Transverse colon (tissue), 4 donors: ENCODE results near the gene SATB2. TPM values are rescaled to one million over a fixed set of nuclear protein-coding genes. Genes with fewer than 3 reads are reported as not detected.

Experiments
- DNase-seq: peaks from one replicate; pipeline ENCODE4 v3.0.0-alpha.2; 2019
- H3K27ac ChIP-seq, 4 donors: fragments of 200-600 bp; sonication (generic); 2 replicates each; pipeline ENCODE4 v1.5.1; 2016 to 2018; ENCODE audit warnings: inconsistent platforms in 4 of 4
- H3K27me3 ChIP-seq: fragments of 200-600 bp; sonication (generic); 2 replicates; pipeline ENCODE4 v1.5.1; 2017; ENCODE audit warnings: inconsistent platforms
- H3K36me3 ChIP-seq, 4 donors: fragments of 200-600 bp; sonication (generic); 2 replicates each; pipeline ENCODE4 v1.5.1; 2017 to 2019; ENCODE audit warnings: inconsistent platforms in 4 of 4
- H3K4me1 ChIP-seq, 4 donors: fragments of 200-600 bp; sonication (generic); 2 replicates each; pipeline ENCODE4 v1.5.1; 2017 to 2020; ENCODE audit warnings: inconsistent platforms in 4 of 4
- H3K4me3 ChIP-seq, 4 donors: fragments of 200-600 bp; sonication (generic); 1 replicate in 1 of 4; 2 replicates in 3 of 4; pipeline versions ENCODE4 v1.5.1 to v1.6.1; 2017 to 2019; ENCODE audit warnings: inconsistent platforms in 4 of 4
- H3K9me3 ChIP-seq, 2 donors: fragments of 200-600 bp; sonication (generic); 2 replicates each; pipeline ENCODE4 v1.5.1; 2017 to 2019; ENCODE audit warnings: inconsistent platforms in 2 of 2
- EP300 ChIP-seq: sonication (generic); formaldehyde crosslinking; IDR thresholded peaks from one replicate; pipeline ENCODE4 v1.6.1; 2017; ENCODE audit warnings: antibody characterized with exemption, low read depth
- POLR2A ChIP-seq: fragments of 450-650 bp; IDR thresholded peaks from one replicate; pipeline ENCODE4 v1.6.1; 2016; ENCODE audit warnings: antibody characterized with exemption, mild to moderate bottlenecking, moderate library complexity
- POLR2AphosphoS5 ChIP-seq, 3 donors: sonication (generic); formaldehyde crosslinking; IDR thresholded peaks; one replicate each; pipeline ENCODE4 v1.6.1; 2016; ENCODE audit warnings: antibody characterized with exemption in 3 of 3
- WGBS, 2 donors: methylation state at CpG; one replicate each; pipeline ENCODE4 v1.1.5; 2018; ENCODE audit warnings: low coverage in 1 of 2; 5-methylcytosine and 5-hydroxymethylcytosine counted together
- in situ Hi-C, 4 donors: fragments of 200-750 bp; cut with MboI; loops; one replicate each; pipeline versions ENCODE4 v1.15.0 to v1.15.1; 2017; ENCODE audit warnings: low sequenced_read_pairs in 3 of 4, low pct_ligation_motif_present in 1 of 4, low pct_unique_long_range_greater_than_20kb in 1 of 4
- intact Hi-C: fragments of 100-400 bp; cut with DNase I; formaldehyde crosslinking; loops from one replicate; pipeline ENCODE4 v1.15.1; 2023; ENCODE audit warnings: low total_unique reads
- total RNA-seq, 4 donors: library from RNA; depleted of rRNA; stranded (reverse); fragments of >200 nt; gene quantifications; one replicate each; pipeline ENCODE4 v1.1.0, GENCODE V29; 2016
- TF ChIP-seq, protein P1 (sequence below), 5 experiments: fragments of 200-600 bp in 3 of 5; fragments of 450-650 bp in 2 of 5; sonication (generic) in 3 of 5; IDR thresholded peaks; 1 replicate in 2 of 5; 2 replicates in 3 of 5; pipeline ENCODE4 v1.5.1; 2016 to 2017; ENCODE audit warnings: antibody characterized with exemption in 5 of 5, inconsistent platforms in 3 of 5, mild to moderate bottlenecking in 2 of 5, moderate library complexity in 1 of 5

Gene SATB2
- total RNA-seq, 4 donors from 2014 or later: 289 to 316 (median 293) TPM

DNA sequence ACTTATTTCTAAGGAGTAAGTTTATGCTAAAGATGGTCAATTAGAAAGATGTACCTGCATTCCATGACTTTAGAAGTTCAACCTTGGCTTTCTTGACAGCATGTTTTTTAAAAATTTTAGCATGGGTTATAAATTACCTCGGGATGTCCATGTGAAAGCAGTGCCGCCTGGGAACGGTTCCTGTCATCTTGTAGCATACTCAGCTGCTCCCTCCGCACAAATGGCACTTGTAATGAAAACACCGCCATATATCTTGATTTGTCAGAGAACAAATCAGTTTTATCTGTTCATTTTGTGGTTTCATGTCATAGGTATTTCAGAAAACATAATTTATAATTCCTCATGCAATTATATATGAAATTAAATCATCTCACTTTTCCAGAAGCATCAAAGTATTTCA lies 38.3 kb downstream of the SATB2 start:
- intact Hi-C loops: no loop called here
- H3K4me1 ChIP-seq: peaks cover 0 to 2% (median 0%) of the 10 kb centered on the region in 4 donors
- H3K27me3 ChIP-seq: no peaks in the 10 kb centered on the region
- H3K36me3 ChIP-seq: peaks cover 0 to 31% (median 3%) of the 10 kb centered on the region in 4 donors
- no peak overlapping the region for H3K4me3 ChIP-seq
- H3K9me3 ChIP-seq: no peaks in the 10 kb centered on the region
- DNase-seq: no peak
- no peak overlapping the region for H3K27ac ChIP-seq
- WGBS, 2 donors: 80 to 84% methylated on average over 5 of the region's 5 CpGs
- TF ChIP-seq EP300 (no peak), POLR2A (no peak), POLR2AphosphoS5 (IDR thresholded peaks at IDR 0.05) (no peak)
- TF ChIP-seq, protein P1, sequence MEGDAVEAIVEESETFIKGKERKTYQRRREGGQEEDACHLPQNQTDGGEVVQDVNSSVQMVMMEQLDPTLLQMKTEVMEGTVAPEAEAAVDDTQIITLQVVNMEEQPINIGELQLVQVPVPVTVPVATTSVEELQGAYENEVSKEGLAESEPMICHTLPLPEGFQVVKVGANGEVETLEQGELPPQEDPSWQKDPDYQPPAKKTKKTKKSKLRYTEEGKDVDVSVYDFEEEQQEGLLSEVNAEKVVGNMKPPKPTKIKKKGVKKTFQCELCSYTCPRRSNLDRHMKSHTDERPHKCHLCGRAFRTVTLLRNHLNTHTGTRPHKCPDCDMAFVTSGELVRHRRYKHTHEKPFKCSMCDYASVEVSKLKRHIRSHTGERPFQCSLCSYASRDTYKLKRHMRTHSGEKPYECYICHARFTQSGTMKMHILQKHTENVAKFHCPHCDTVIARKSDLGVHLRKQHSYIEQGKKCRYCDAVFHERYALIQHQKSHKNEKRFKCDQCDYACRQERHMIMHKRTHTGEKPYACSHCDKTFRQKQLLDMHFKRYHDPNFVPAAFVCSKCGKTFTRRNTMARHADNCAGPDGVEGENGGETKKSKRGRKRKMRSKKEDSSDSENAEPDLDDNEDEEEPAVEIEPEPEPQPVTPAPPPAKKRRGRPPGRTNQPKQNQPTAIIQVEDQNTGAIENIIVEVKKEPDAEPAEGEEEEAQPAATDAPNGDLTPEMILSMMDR (IDR thresholded peaks at IDR 0.05): no peak
- in situ Hi-C loops: no loop called here

DNA sequence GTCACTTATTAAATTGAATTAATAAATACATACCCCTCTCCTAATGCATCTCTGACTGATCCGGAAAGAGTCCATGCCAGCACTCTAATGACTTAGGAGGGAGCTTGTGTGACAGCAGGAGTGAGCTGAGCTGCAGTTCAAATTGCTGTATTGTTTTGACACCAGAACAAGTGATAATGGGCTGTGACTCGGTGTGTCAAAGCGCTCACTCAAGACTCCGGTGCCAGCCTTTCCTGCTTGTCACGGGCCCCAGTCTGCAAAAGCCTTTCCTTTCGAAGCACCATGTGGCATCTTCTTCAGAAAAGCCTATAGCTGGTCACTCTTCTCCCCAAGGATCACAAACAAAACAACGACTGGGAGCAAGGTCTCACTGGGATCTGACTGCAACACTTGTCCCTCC lies 43.3 kb downstream of the SATB2 start:
- no peak overlapping the region for H3K4me3 ChIP-seq
- intact Hi-C loops: no loop called here
- WGBS, 2 donors: 60 to 80% methylated on average over 2 to 7 of the region's 7 CpGs

DNA sequence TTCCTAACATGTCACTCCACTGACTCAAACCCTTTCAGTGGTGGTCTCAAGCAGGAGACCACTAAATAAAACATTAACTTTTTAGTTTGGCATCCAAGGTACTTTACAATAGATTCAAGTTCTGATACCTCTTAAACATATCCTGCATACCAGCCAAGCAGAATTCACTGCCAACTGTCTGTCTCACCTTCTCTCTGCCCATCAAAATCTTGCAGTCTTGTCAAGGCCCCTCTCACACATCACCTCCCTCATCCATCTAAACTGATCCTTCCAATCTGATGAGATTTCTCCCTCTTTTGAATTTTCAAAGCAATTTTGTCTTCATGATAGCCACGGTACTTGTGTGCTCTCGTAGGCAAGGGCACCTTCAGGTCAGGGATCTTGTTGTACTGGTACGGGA lies 43.7 kb downstream of the SATB2 start:
- intact Hi-C loops: no loop called here
- Histone ChIP-seq H3K27me3 (no peaks in the 10 kb centered on the region), H3K4me3 (no peak overlapping the region), H3K27ac (no peak overlapping the region), H3K4me1 (peaks cover 0 to 40% (median 12%) of the 10 kb centered on the region in 4 donors), H3K36me3 (peaks cover 0 to 17% (median 3%) of the 10 kb centered on the region in 4 donors), H3K9me3 (no peaks in the 10 kb centered on the region)
- DNase-seq: no peak
- WGBS, 2 donors: 82 to 93% methylated on average over 2 to 3 of the region's 3 CpGs
- TF ChIP-seq POLR2AphosphoS5 (IDR thresholded peaks at IDR 0.05): no peak
- no peak for TF ChIP-seq POLR2A
- in situ Hi-C loops: no loop called here

More for the DNA sequence above, 43.3 kb downstream of the SATB2 start:
- H3K27ac ChIP-seq: no peak overlapping the region
- peaks cover 0 to 22% (median 3%) of the 10 kb centered on the region in 4 donors for H3K36me3 ChIP-seq
- no peaks in the 10 kb centered on the region for H3K27me3 ChIP-seq
- TF ChIP-seq POLR2A: no peak
- no peak for TF ChIP-seq EP300
- TF ChIP-seq, protein P1 (IDR thresholded peaks at IDR 0.05): no peak
- TF ChIP-seq POLR2AphosphoS5 (IDR thresholded peaks at IDR 0.05): no peak
- peaks cover 0 to 40% (median 12%) of the 10 kb centered on the region in 4 donors for H3K4me1 ChIP-seq
- DNase-seq: no peak
- no peaks in the 10 kb centered on the region for H3K9me3 ChIP-seq
- in situ Hi-C loops: no loop called here

DNA sequence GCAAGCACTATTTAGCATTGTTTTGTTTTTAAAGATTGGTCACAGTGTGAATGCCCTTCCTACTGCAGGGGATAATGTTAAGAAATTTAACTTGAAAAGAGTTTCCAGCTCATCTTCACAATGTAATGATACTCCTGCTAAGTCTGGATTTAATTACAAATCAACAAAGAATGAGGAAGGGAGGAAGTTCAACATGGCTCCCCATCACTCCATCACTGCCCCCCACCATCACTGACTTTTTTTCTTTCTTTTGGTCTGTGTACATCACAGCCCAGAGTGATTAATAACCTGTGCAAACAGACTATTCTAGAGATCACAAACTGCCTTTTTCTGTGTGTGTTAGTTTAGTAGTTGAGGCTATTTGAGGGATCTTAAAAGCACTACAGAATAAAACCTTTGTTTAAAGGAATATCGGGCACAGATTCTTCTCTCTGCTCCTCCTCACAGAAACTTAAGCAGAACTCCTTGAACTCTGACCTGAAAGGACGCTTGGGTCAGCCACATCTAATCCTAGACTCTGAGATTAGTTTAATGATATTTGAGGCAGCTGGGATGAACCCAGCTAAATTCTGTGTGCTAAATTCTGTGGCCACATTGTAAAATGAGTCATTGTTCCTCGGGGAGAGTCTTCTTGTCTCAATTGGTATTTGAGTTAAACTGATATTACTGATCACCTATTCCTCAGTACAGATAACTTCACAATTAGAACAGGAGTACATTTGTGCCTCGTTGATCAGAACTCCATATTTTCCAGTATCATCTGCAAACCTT lies 47.8 kb downstream of the SATB2 start:
- intact Hi-C loops (loop anchor here (1.0 kb wide), 1 partner anchor 36 kb away; no protein-coding TSS in a partner anchor), in situ Hi-C loops (no loop called here)
- Histone ChIP-seq H3K36me3 (no peaks in the 10 kb centered on the region), H3K4me3 (no peak overlapping the region), H3K9me3 (no peaks in the 10 kb centered on the region), H3K27ac (no peak overlapping the region), H3K4me1 (peaks cover 0 to 38% (median 16%) of the 10 kb centered on the region in 4 donors), H3K27me3 (no peaks in the 10 kb centered on the region)
- TF ChIP-seq EP300 (no peak), POLR2AphosphoS5 (IDR thresholded peaks at IDR 0.05) (no peak), POLR2A (no peak)
- TF ChIP-seq, protein P1 (IDR thresholded peaks at IDR 0.05): no peak
- 37 to 49% methylated on average over 4 of the region's 4 CpGs for WGBS, 2 donors
- no peak for DNase-seq
